ENCODE data around the gene FGD5.

Gene FGD5

DNA sequence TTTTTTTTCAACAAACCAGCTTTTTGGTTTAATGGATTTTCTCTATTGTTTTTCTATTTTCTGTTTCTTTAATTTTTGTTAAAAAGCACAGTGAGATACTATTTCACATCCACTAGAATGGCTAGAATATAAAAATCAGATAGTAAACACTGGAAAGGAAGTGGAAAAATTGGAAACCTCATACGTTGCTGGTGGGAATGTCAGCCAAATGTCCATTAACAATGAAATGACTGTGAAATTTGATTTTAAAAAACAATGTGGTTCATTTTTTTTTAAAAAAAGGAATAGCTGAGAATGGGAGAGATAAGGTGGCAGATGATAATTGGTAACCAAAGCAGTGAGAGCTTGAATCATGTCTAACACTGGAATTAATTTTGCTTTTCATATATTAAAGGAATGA, 148.5 kb downstream of the FGD5 start:
- no peak for DNase-seq (ENCODE audit: low read depth in 2 of 2)

DNA sequence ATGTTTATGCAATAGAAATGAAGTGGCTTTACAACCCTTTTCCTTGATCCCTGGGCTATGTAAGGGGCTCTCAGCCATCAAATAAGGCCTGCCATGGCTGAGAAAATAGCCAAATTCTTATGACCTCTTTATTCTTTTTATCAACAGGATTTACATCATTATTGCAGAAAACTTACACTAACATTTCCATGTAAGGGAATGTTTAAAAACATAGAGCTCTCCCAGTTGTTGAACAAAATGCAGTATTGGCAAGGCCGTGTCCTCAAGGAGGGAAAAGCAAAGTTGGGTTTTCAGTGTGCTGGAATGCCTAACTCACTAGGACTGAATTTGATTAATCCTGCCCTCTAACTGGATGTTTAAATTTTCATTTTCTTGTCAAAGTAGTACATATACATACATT, 150.9 kb downstream of the FGD5 start:
- DNase-seq (ENCODE audit: low read depth in 2 of 2) = no peak

DNA sequence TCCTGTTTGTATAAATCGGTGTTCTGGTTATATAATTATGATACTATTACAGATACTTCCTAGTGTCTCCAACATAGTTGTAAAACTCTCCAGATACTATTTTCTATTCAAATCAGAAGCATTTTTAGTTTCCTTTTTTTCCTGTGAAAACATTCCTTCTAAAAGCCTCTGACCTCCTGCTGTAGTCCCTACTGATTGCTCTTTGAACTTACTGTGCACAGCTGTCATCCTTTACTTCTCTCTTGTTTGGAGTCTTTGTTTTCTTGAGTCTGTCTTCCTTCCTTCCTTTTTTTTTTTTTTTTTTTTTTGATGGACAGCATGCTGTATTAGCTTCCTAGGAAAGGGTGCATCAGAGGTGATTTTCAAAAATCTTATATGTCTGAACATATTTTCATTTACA, 157.6 kb downstream of the FGD5 start:
- DNase-seq (ENCODE audit: low read depth in 2 of 2) = no peak

DNA sequence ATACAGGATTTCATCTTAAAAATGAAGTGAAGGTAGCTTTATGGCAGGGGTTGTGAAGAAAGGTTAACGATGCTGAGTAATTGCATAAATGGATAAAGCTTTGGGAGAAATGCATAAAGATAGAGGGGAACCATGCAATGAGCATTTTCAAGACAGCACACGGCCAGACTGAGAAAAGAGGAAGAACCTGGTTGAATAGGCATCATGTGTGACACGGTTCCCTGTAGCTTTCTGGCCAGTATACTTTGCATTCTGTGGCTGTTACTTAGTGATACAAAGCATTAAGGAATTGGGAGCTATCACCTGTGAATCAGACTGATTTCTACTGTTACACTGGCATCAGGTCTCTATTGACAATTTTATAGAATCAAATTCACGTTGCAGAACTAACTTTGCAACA, 161.9 kb downstream of the FGD5 start:
- DNase-seq (ENCODE audit: low read depth in 2 of 2) = no peak
